Activated CD8-positive, alpha-beta memory T cell treated with anti-CD3 and anti-CD28 coated beads for 1 hour (primary cell): Measurements from ENCODE around the gene METTL26.

Source experiments
- DNase-seq, 2 donors: peaks; one replicate each; pipeline ENCODE4 v3.0.0-alpha.2; 2020; ENCODE audit warnings: low read depth in 1 of 2; ENCODE audit errors: extremely low read depth in 1 of 2

Gene METTL26

DNA sequence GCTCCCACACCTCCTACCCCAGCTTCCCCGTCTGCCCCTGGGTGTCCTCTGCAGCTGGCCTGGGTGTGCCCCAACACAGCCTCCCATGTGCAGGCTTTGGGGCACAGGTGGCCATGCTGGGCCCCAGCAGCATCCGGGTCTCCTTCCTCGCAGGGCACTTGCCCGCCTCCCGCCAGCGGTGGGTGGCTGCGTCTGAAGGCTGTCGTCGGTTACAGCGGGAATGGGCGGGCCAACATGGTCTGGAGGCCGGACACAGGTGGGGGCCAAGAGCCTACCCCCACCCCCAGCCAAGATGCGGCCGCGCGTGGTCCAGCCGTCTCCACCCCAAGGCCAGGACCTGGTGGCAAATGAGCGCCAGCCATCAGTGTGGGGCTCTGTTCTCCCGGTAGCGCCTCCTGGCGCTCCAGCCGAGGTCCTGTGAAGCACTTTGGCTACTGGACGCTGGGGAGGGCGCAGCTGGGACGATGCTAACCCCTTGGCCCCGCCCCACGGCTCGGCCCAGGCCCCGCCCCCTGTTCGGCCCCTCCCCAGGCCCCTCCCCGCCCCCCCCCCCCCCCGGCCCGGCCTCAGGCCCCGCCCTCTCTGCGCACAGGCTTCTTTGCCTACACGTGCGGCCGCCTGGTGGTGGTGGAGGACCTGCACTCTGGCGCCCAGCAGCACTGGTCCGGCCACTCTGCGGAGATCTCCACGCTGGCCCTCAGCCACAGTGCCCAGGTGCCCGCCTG is 24.5 kb upstream of the METTL26 start:
- DNase-seq: peak; percentile 34 to 40

DNA sequence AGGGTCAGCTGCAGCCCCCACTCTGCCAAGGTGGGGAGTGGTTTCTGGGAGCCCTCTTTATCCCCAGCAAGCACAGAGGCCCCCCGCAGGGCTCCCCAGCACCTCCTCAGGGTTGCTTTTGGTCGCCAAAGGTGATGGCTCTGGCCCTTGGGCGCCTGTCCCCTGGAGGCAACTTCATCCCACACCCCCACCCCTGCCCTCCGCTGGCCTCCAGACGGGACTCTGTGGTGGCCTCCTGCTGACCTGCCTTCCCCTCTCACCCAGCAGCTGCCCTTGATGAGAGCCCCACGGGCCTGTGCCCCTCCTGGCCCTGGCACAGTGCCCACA is 24.0 kb upstream of the METTL26 start:
- no peak for DNase-seq

DNA sequence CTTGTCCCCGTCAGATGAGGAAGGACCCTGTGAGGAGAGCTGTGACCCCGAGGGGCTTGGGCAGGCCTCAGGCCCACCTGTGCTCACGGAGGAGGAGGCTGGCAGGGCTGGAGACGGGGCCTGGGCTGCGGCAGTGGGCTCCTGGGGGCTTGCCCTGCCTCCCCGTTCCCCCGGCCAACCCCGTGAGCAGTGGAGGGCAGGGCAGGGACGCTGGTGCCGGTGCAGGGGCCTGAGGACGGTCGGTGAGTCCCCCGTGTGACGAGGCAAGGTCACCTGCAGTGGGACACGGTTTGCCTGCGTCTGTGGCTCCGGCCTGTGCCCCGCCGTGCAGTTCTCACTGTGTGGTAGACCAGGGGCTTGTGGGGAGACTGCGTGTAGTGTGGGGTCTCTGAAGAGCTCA is 23.5 kb upstream of the METTL26 start:
- DNase-seq: no peak

DNA sequence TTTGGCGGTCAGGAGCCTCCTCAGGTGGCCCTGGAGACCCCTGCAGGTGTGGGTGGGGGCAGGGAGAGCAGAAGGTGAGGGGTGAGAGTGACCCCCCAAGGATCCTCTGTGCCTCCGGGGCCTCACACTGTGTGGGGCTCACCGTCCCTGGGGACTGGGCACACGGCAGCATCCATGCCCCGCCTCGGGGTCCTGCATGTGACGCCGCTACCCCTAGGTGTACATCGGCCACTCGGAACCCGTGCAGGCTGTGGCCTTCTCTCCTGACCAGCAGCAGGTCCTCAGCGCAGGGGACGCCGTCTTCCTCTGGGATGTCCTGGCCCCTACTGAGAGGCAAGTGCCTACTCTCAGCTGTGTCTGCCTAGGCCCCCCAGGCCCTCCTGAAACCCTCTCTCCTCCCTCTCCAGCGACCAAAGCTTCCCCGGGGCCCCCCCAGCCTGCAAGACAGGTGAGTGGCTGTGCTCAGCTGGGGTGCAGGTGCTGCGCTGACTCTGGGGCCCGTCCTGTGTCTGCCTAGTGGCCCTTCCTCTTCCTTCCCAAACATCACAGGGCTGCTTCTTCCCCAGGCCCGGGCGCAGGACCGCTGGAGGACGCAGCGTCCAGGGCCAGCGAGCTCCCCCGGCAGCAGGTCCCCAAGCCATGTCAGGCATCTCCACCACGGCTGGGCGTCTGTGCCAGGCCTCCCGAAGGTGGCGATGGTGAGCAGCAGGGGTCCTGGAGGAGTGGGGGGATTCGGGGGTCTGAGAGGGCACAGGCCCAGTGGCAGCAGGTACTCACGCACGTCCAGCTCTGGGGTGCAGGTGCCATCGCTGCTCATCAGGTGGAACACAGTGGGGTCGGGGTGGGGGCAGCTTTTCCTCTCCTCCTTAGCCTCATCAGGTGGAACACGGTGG is 22.8 kb upstream of the METTL26 start:
- DNase-seq: no peak

DNA sequence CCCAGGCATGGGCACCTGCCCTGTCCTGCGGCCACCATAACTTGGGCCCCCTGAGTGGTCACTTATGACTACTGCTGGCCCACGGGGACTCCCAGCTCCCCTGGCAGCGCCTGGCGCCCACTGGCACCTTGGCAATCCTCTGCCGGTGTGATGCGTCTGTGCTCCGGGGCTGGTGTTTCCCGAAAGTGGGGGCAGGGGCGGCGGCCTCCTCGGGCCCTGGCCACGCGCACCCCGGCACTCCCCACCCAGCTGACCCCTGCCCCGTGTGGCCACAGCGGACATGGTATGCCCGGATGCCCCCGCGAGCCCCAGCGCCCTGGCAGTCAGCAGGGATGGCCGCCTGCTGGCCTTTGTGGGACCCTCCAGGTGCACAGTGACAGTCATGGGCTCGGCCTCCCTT is 21.4 kb upstream of the METTL26 start:
- no peak for DNase-seq

DNA sequence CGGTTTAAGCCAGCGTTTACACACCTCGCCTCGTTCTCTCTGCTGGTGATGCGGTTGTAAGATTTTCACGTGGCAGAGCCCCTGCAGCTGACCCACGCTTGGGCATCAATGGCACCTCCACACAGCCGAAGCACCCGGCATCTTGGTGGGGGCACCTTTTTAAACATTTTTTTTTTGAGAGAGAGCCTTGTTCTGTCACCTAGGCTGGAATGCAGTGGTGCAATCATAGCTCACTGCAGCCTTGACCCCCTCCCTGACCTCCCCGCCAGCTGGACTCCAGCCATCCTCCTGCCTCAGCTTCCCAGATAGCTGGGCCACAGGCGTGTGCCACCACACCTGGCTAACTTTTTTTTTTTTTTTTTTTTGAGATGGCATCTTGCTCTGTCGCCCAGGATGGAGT is 17.9 kb upstream of the METTL26 start:
- no peak for DNase-seq

DNA sequence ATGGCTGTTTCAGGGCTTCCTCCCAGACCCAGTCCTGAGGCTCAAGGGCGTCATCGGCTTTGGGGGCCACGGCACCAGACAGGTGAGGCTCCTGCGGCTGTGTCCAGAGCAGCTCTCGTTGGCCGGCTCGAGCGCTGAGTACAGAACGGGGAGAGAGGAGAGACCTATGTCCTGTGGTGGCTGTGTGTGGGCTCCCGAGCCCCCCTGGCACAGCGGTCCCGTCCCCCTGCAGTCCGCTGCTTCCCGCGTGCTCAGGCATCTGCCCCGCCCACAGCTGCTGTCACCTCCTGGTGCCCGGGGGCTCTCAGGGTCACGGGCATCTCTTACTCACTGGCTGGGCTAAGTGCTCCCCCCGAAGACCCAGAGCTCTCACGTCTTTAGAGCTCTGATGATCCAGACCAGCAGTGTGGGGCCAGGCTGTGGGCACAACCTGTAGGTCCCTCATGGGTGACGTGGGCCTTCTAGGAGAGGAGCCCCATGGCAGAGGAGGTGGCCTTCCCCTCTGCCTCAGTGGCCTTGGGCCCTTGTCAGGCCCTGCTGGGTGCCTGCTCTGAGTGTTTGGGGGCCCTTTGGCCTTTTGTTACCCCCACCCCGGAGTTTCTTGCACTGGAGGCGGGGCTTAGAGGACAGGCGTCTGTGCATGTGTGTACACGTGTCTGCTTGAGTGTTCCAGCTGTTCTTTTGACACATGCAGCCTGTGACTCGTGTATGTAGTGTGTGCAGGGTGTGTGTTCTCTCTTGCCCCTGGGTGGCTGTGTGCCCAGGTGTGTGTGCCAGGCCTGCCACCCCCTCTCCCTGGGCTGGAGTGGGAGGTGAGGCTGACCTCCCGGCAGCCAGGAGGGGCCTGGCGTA is 16.6 kb upstream of the METTL26 start:
- no peak for DNase-seq

DNA sequence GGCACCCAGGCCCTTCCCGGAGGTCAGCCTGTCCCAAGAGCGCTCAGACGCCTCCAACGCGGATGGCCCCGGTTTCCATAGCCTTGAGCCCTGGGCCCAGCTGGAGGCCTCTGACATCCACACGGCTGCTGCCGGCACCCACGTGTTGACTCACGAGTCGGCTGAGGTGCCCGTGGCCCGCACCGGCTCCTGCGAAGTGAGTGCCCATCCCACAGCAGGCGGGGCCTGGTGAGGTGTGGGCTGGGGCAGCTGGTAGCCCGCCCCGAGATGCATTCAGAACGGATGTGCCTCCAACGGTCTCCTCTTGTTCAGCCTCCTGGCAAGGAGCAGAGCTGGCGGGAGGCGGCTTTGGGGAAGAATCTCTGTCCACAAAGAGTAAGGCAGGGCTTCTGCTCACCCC is 15.7 kb upstream of the METTL26 start:
- no peak for DNase-seq

DNA sequence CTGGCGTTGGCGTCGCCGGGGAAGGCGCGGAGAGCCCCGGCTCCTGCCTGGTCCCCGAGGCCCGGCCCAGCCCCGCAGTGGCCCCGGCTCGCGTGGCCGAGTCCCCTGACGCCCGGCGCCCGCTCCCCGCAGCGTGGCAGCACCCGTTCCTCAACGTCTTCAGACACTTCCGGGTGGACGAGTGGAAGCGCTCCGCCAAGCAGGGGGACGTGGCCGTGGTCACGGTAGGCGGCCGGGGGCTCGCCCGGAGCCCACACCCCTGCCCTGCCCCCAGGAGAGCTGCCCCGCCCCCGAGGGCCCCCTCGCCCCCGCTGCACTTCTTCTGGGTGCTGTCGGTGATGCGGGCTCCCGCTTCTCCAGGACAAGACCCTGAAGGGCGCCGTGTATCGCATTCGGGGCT is 13.5 kb upstream of the METTL26 start:
- no peak for DNase-seq

DNA sequence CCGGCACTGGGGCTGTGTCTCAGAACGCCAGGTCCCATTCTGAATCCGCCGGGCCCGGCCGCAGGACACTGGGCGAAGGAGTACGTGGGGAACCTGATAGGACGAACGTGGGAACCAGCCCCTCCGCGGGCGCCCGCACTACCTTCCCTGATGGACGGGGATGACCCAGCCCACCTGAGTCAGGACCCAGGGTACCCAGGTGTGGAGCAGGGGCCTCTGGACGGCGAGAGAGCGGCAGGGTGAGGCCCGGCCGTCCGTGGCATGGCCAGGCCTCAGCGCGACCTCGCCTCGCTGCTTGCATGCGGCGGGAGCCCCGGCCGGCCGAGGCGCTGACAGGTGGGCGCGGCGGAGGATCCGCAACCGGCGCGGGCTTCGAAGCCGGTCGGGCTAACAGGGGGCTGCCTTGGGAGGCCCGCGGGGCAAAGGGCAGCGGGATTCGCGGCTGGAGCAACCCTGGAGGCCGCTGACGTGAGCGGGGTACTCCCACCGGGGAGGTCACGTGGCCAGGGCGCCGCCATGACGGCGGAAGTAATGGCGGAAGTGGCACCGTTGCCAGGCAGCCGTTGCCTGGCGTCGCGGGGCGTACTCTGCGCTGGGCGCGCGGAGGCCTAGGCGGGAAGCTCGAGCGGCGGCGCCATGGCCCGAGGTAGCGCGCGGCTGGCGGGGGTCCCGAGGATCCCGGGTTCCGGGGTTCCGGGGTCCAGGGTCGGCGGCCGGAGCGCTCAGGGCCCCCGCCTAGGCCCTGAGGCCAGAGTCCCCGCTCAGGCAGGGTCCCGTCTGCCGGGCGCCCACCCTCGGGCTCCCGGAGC is 12.9 kb upstream of the METTL26 start, which contains the start of gene WDR90:
WDR90 (plus strand) TSS at position 585 of the 809 bp plus-strand sequence; CDS start at position 637, 52 bp downstream.
- DNase-seq: peak; percentile 69 to 88

DNA sequence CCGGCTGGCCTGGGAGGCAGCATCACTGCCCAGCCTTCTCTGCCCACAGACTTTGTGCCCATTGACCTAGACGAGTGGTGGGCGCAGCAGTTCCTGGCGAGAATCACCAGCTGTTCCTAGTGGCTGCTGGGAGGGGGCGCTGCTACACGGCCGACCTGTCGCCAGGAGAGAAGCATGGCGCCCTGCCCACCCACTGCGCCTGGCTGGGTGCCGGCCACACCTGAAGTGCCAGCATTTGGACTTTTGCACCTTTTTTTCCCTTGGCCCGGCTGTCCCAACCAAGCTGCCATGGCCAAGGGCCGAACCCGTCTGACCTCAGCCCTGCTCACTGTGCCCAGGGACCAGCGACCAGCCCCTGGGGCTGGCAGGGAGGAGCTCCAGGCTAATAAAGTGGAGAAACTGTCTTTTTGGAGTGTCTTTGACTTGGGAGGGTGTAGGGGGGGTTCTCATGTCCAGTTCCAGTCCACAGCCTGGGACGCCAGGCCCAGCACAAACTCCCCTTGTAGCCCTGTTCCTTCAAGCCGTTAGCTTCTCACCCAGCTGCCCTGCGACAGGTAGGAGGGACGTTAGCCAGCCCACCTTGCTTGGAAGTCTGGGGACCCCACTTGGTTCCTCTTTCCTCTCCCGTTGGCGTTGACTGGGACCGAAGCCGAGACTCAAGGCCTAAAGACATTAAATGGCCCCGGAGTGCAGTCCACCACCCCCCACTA is 12.1 kb upstream of the METTL26 start:
- no peak for DNase-seq

DNA sequence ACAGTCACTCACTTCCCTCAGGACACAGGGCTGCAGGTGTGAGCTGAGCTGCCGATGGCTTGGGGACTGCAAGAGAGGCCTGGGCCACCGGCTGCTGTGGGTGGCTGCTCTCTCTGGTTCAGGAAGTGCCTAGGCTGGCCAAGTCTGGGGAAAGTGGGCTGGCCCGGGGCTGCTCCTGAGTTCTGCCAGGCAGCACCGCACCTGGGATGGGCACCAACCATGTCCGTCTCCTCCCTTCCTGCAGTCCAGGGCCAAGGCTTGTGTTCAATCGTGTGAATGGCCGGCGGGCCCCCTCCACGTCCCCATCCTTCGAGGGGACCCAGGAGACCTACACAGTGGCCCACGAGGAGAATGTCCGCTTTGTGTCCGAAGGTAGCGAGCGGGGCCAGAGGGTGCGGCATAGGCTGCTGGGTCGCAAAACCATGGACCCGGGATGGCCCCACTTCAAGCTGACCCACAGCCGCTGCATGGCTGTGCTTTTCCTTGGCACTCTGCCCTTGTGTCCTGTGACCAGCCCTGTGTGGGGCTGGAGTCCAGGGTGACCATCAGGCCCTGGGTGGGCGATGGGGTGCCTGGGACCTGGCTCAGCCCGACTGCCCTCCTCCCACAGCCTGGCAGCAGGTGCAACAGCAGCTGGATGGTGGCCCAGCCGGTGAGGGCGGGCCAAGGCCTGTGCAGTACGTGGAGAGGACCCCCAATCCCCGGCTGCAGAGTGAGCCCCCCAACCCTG is 11.2 kb upstream of the METTL26 start:
- no peak for DNase-seq

DNA sequence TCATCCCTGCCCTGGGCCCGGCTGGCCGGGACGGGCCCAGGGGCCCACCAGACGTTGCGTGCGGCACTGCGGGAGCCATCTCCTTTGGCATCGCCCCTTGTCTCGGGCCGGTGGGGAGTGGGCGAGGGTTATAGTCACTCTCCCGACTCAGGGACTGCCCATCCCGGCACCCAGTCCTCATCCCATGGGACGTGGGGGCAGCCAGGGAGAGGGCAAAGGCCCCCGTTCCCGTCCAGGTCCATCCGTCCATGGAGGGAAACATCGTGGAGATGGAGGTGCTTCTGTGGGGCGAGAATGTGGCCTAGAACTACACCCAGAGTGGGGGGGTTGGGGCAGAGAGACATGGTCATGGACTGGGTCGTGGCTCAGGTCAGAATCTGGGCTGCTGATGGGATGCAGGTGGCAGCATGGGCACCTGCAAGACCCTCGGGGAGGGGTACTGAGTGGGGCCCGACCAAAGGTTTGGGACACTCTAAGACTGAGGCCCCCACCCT is 10.6 kb upstream of the METTL26 start:
- no peak for DNase-seq

DNA sequence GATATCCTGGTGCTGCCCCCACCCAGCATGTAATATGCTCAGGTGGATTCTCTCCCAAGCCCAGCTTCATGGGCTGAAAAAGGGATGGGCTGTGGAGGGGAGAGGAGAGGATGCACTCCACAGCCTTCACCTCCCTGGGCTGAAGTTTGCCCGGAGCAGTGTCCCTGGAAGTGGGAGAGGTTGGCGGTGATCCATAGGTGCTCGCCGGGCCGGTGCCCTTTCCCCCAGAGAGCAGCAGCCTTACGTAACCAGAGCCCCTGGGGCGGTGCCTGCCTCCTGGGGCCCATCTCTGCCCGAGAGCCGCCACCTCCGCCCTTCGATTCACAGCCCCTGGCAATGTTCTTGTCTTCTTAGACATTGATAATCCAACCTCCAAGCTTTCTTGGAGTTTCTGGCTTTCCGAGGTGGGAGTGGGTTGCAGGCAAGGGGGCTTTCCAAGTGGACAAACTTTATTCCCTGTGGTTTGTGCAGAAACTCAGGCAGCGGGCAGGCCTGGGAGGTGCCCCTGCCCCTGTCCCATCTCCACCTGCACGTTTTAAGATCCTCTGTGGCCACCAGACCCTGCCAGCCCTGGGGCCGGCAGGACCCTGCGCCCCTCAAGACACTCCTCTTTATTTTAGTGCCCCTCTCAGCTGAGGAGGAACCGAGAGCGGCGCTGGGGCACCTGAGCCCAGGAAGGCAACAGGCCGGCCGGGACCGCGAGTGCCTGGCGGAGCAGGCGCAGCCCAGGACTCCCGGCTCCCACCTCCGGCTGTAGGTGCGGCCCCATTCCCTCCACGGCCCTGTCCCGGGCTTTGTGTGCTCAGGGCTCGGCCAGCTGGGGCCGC is 10.0 kb upstream of the METTL26 start:
- DNase-seq: no peak

DNA sequence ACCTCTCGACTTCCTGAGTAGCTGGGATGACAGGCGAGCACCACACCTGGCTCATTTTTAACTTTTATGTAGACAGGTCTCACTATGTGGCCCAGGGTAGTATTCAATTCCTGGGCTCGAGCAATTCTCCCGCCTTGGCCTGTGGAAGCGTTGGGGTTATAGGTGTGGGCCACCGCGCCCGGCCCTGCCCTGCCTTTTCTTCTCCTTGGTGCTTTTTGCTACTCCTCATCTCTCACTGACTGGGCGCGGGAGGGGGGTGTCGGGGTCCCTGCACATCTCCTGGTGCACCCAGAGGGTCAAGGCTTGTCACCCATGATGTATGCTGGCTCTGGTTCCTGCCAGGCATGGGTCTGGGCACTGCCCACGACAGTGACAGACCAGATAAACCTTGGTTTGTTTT is 8.5 kb upstream of the METTL26 start:
- no peak for DNase-seq

DNA sequence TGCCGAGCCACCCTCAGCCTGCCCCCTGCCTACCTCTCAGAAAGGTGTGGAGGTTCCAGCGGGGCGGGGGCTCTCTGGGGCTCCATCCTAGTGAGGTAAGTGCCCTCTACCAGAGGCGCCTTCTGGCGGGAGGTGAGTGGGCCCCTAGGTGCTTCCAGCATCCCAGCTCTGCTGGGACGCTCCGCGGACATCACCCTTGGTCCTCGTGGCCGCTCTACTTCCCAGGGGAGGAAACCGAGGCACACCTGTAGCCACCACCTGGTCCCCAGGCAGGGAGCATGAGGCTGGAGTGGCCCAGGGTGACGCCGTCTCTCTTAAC is 6.9 kb upstream of the METTL26 start:
- no peak for DNase-seq

DNA sequence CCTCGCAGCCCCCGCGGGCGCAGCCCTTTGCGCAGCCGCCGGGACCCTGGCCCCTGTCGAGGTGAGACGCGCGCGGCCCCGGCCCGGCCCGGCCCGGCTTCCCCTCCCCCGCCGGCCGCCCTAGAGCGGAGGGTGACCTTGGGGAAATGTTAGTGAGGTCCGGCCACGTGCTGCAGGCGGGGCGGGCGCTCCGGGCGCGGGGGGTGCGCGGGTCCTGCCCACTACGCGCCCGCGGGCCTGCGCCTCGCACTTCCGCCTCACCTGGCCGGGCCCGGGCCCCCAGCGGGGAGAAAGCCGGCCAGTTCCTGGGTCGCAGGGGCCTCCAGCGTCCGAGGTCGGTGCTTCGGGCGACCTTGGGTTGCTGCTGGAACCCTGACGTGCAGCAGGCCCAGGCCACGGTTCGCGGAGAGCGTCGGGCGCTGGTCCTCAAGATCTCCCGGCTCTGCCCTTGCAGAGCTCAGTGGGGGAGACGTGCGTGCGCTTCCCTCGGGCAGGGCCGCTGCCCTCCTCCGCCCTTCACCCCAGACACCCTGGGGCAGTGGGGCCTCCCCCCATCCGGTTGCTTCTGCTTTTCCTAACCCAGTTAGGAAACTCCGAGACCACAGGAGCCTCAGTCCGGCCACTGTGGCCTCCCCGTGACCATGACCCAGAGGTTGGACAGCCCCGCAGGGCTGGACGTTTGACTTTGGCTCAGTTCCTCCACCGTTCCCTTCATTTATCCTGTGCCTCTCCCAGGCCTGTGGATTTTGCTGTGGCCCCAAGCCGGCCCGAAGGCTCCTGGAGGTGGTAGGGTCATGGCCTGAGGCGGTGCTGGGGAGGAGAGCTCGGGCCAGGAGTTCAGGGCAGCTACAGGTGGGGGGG is 6.3 kb upstream of the METTL26 start:
- DNase-seq: no peak
